ENCODE measurements around the gene GNAS-AS1.

The GNAS-AS1 gene

DNA sequence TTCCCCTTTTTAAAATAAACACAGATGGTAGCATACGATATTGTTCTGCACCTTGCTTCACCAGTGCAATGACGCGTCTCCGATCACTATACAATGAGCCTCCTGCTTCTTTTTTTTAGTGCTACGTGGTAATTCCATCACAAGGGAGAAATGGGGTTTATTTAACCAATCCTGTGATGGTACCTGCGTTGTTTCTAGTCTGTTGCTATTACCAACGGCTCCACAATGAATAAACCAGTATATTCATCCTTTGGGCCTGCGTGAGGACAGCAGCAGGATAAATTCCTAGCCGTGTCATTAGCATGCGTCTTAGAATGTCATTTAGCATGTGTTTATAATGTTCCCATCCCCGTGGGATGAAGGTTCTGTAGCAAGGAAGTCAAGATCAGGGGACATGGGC is 42.9 kb downstream of the GNAS-AS1 start:
- DNase-seq: no peak

- no peak for DNase-seq
Observed at GRCh38 chr20:58803533-58803932, 47.2 kb downstream of the GNAS-AS1 start.

GRCh38 chr20:58802061-58802460 is 48.6 kb downstream of the GNAS-AS1 start:
- DNase-seq: no peak

DNA sequence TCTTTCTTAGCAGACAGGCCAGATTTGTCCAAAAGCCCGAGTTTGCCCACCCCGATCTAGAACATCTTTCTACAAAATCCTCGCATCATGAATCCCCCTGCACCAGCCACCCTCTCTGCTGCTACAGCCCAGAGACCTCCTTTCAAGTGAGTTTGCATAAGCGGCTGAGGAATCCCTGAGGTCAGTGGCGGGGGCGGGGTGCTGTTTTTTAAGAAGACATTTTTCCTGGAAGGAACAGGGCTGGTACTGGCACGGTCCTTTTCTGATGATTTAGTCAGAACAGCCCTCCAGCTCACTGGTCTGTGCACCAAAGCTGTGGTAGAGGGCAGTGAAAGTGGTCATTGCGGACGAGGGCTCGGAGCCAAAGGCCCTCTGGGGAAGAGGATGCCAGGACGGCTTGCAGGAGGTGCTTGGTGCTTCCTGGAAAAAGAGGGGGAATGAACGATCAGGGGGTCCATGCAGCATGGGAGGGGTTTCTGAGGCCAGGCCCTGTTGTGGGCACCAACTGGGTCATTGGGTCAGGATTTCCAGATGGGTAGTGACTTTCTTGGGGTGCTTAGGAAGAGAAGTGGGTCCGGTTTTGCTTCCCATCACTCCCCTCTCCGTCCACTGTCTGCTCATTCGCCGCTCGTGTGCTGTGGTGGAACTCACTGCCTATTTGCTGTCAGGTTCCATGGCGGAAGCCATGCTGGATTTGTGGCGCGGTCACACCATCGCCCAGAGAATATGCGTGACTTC is 50.4 kb downstream of the GNAS-AS1 start:
- DNase-seq: no peak

GRCh38 chr20:58797371-58798338 is 53.0 kb downstream of the GNAS-AS1 start:
- DNase-seq: no peak

DNA sequence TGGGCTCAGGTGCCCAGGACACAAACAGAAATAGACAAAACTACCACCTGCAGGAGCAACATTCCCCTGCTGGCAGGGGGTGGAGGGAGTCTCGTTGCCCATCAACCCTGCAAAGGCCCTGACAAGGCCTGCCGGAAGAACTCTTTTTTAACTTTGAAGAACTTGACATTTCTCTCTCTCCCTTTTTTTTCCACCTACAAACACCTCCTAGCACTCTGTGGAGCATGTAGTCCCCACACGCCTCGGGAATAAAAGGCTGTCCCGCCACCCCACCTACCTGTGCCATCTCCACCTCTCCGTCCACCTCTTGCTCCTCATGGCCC is 54.8 kb downstream of the GNAS-AS1 start:
- no peak for DNase-seq

- DNase-seq: no peak
Observed at GRCh38 chr20:58795181-58795922, 55.4 kb downstream of the GNAS-AS1 start.

- no peak for DNase-seq
Observed at GRCh38 chr20:58794510-58795180, 56.1 kb downstream of the GNAS-AS1 start.

- DNase-seq: no peak
Observed at GRCh38 chr20:58793512-58794420, 56.9 kb downstream of the GNAS-AS1 start.

GRCh38 chr20:58792426-58792825 is 58.3 kb downstream of the GNAS-AS1 start:
- no peak for DNase-seq

- peak; percentile 34 for DNase-seq
Observed at GRCh38 chr20:58791286-58791685, 59.4 kb downstream of the GNAS-AS1 start.

DNA sequence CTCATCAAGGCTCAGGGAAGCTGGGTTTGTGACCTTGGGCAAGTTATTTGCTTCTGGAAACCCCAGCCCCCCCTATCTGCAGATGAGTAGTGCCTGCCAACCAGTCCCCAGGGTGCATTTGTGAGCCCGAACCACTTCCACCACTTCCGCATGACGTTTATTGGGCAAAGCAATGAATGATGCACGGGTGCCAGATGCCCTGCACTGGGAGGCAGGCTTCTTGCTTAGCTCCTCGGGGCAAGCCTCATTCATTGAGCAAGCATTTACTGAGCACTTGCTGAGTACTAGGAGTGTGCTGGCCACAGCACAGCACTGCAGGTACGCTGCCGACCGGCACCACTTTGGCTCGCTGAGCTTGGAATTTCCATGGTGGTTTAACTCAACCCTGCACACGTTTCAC is 60.2 kb downstream of the GNAS-AS1 start:
- DNase-seq: no peak

DNA sequence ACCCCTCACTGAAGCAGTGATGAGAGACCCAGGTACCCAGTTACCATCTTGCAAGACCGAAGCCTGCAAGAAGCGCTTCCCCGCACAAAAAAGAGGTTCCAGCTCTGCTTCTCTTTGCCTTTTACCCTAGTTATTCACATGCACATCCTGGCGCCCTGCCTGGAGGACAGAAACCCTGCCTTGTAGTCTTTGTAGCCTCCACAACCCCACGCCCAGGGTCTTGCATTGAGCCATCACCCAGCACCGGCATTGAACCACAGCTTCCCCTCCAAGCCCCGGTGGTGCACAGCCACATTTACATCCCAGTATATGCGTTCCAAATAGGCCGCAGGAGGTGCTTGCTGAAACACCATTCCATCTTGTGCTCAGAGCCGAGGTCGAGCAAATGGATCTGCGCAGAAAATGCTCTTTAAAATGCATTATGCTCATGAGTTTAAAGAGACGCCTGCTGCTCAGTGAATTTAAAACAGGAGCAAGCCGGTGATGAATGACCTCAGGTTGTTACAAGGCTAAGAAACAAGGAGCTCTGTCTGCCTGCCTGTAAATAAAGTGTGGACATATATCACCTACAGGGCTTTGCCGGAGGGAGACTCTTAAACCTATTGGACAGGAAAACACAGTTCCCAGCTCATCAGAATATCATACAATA is 61.7 kb downstream of the GNAS-AS1 start:
- DNase-seq: no peak

- DNase-seq: no peak
Observed at GRCh38 chr20:58787211-58788005, 63.3 kb downstream of the GNAS-AS1 start.

DNA sequence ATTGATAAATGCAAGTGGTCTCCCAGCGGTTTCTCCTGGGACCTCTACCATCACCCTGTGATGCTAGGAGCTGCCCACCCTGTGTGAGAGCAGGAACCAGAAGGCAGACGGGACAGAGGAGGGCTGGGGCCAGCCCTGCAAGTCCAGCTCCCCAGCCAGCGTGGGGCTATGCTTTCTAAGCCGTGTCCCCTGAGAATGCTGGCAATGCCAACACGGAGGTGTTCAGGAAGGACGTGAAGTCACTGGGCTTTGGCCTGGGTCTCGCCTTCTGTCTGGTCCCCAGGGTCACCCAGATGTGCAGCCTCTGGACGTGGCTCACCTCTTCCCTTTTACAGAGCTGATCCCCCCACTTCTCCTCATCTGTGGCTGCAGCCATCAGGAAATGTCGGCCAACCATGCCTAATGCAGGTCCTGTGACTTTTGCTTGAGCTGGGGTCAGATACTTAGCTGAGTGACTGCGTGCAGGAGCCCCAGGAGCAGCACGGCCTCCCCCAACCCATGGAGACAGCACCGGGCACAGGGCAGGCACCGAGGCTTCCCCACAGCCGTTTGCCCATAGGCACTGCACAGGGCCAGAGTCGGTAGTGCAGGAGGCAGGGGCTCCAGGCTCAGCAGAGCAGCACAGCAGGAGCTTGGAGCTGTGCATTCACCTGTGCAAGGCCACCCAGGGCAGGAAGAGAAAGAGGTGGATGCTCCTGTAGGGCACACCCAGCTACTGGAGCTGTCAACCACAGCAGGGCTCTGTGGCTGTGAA is 66.2 kb downstream of the GNAS-AS1 start:
- no peak for DNase-seq

GRCh38 chr20:58783511-58784011 is 67.1 kb downstream of the GNAS-AS1 start:
- DNase-seq: peak; percentile 60

DNA sequence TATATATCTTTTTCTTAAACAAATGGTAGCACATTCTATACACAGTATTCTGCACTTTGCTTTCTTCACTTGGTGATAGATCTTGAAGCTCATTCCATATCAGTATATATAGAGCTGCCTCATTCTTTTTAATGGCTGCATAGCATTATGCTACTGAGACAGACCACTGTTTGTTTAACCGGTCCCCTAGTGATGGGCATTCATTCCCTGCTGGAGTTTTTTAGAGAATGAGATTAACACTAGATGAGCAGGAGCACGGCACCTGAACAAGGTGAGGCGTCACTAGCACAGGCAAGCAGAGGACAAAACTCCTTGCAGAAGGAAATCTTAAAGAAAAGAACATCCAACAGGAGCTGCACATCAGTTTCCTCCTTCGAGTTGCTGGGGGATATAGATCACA is 69.6 kb downstream of the GNAS-AS1 start:
- DNase-seq: no peak

DNA sequence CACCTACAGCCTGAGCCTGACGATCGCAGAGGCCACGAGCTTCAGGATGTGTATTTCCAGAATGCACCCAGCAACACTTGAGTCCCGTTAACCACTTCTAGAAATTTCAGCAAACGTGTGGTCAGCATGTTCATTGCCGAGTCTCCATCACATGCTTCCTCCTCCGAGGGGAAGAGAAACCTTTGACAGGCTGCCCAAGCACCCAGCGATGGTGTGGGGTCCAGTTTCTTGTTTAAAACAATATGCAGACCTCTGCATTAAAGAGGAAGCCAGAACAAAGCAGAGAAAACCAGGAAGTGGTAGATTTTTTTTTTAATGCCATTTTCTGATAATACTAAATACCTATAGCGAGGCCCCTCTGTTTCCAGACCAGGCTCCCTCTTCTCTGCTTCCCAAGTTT is 71.9 kb downstream of the GNAS-AS1 start:
- DNase-seq: no peak

DNA sequence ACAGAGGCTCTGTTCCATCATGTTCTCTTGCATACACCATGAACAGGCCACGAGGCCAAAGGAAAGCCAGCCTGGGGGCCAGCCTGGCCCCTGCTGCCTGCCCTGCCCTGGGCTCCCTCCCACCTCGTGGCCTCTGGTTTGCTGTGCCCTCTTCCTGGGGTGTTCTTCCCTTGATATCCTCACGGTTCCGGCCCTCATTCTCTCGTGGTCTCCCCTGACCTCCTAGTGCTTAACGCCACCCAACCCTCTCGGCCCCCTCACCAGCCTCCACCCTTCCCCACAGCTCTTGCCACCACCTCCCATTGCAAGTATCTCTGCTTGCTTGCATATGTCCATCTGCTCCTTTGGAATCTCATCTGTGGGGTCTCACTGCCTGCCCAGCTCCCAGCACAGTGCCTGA is 73.0 kb downstream of the GNAS-AS1 start:
- DNase-seq: no peak

Data from eye (tissue), 1 donor.